Mammary epithelial cell (primary cell): ENCODE data around the gene TMEM150A.

Experiments used
- CTCF ChIP-seq, 2 donors: IDR thresholded peaks in 1 of 2; conservative IDR thresholded peaks in 1 of 2; 2 replicates each; pipeline ENCODE4 v1.5.1; 2011 to 2012; ENCODE audit warnings: inconsistent platforms in 2 of 2, low read length in 2 of 2, mild to moderate bottlenecking in 2 of 2, control low read depth in 1 of 2, low read depth in 1 of 2; ENCODE audit not compliant: insufficient read depth in 1 of 2; ENCODE audit errors: extremely low read depth in 1 of 2
- EZH2 ChIP-seq: IDR thresholded peaks from 2 replicates; pipeline ENCODE4 v1.6.1; 2012; ENCODE audit warnings: low read length, inconsistent platforms, borderline replicate concordance

GRCh38 chr2:85589982-85590791 lies 12.3 kb downstream of the TMEM150A start:
- no peak for TF ChIP-seq EZH2
- no peak for TF ChIP-seq CTCF (conservative IDR thresholded peaks at IDR 0.05 in 1 of 2, IDR thresholded peaks at IDR 0.05 in 1 of 2; ENCODE audit: extremely low read depth in 1 of 2, insufficient read depth in 1 of 2, low read depth in 1 of 2, low read length in 2 of 2)
